K562 (cell line): ENCODE results near the gene COX11. TPM values are rescaled to one million over a fixed set of nuclear protein-coding genes. Genes with fewer than 3 reads are reported as not detected.

Source experiments
- ATAC-seq: fragments of 200-7000 bp; cut with Tn5 transposase; 3 replicates; pipeline ENCODE4 v1.9.1; 2020; ENCODE audit warnings: moderate library complexity
- BruUV-seq: library from RNA; stranded (reverse); fragments of 400-500 nt; replicated peaks from 2 replicates; lab custom pipeline; 2021; lab: Mats Ljungman, UMichigan
- CTCF ChIA-PET: fragments of 300-600 bp; formaldehyde crosslinking; extraction: SDS; loops from one replicate; lab custom pipeline; 2021; ENCODE audit warnings: low intra/inter-chr PET ratio; lab: Yijun Ruan, JAX
- POLR2A ChIA-PET: fragments of 300-600, 350-650 bp; sonication (Branson Sonifier 250); formaldehyde crosslinking; extraction: SDS; loops from one replicate; lab custom pipeline; 2021; ENCODE audit warnings: antibody characterized with exemption, inconsistent platforms; lab: Yijun Ruan, JAX
- DNase-seq, 4 experiments: peaks; one replicate each; pipeline versions ENCODE4 v3.0.0 to v3.0.0-alpha.2; 2011 to 2018; ENCODE audit warnings: low spot score in 3 of 4, mixed read lengths in 3 of 4; ENCODE audit errors: extremely low read depth in 1 of 4
- FAIRE-seq: peaks from 2 replicates; lab custom pipeline; 2011; peaks lifted over from hg19 to GRCh38; lab: Jason Lieb, UNC
- H2AFZ ChIP-seq: 2 replicates; pipeline ENCODE4 v1.6.0; 2011; ENCODE audit warnings: low read depth, low read length, control low read depth, inconsistent platforms
- H3K27ac ChIP-seq: fragments of 200-600 bp; 3 replicates; pipeline ENCODE4 v1.8.0; 2011; ENCODE audit warnings: low read depth, mild to moderate bottlenecking, control low read depth, inconsistent platforms, low read length, moderate library complexity, mixed read lengths; ENCODE audit errors: extremely low read depth
- H3K27me3 ChIP-seq, 2 experiments: fragments of 300-600 bp in 1 of 2; 2 replicates in 1 of 2; 3 replicates in 1 of 2; pipeline versions ENCODE4 v1.6.0 to v1.8.0; 2011; ENCODE audit warnings: inconsistent platforms in 2 of 2, low read length in 2 of 2, mild to moderate bottlenecking in 1 of 2, mixed read lengths in 1 of 2, moderate library complexity in 1 of 2; ENCODE audit not compliant: control insufficient read depth in 2 of 2, insufficient read depth in 2 of 2
- H3K36me3 ChIP-seq: fragments of 300-600 bp; 3 replicates; pipeline ENCODE4 v1.8.0; 2011; ENCODE audit warnings: mild to moderate bottlenecking, low read length, inconsistent platforms; ENCODE audit not compliant: control insufficient read depth, insufficient read depth
- H3K4me1 ChIP-seq, 2 experiments: fragments of 200-600 bp in 1 of 2; replicated peaks in 1 of 2; 2 replicates in 1 of 2; 3 replicates in 1 of 2; pipeline versions ENCODE4 v1.5.1 to v1.8.0; 2011; ENCODE audit warnings: inconsistent platforms in 2 of 2, low read length in 2 of 2, mild to moderate bottlenecking in 1 of 2, mixed read lengths in 1 of 2, moderate library complexity in 1 of 2; ENCODE audit not compliant: control insufficient read depth in 2 of 2, insufficient read depth in 2 of 2
- H3K4me2 ChIP-seq: 2 replicates; pipeline ENCODE4 v1.6.1; 2011; ENCODE audit warnings: low read length, control low read depth, inconsistent platforms, mixed read lengths; ENCODE audit not compliant: insufficient read depth
- H3K4me3 ChIP-seq: fragments of 200-600 bp; sonication (generic), shearing (Covaris generic); 2 replicates; pipeline ENCODE4 v1.5.1; 2016; ENCODE audit warnings: control low read depth, inconsistent platforms
- H3K79me2 ChIP-seq: fragments of 200-600 bp; 3 replicates; pipeline ENCODE4 v1.8.0; 2011; ENCODE audit warnings: low read length, inconsistent platforms; ENCODE audit not compliant: control insufficient read depth, insufficient read depth
- H3K9ac ChIP-seq, 2 experiments: 2 replicates each; pipeline versions ENCODE4 v1.6.0 to v1.6.1; 2011; ENCODE audit warnings: low read depth in 2 of 2, low read length in 2 of 2, control low read depth in 1 of 2, inconsistent platforms in 1 of 2, mild to moderate bottlenecking in 1 of 2, mixed read lengths in 1 of 2; ENCODE audit not compliant: insufficient read depth in 1 of 2
- H3K9me1 ChIP-seq: one replicate; pipeline ENCODE4 v1.6.0; 2011; ENCODE audit warnings: inconsistent platforms, mild to moderate bottlenecking, low read length, moderate library complexity; ENCODE audit not compliant: control insufficient read depth, insufficient read depth
- H3K9me3 ChIP-seq: replicated peaks from 2 replicates; pipeline ENCODE4 v1.5.1; 2011; ENCODE audit warnings: low read depth, low read length, inconsistent platforms; ENCODE audit not compliant: control insufficient read depth, insufficient read depth
- H4K20me1 ChIP-seq: replicated peaks from 2 replicates; pipeline ENCODE4 v1.6.1; 2011; ENCODE audit warnings: low read length, inconsistent platforms, mixed read lengths; ENCODE audit not compliant: control insufficient read depth, insufficient read depth
- MEIS2 ChIP-seq: fragments of 450-650 bp; IDR thresholded peaks from 2 replicates; pipeline ENCODE4 v1.6.1; 2014; ENCODE audit warnings: mild to moderate bottlenecking; ENCODE audit not compliant: partially characterized antibody
- PBX2 ChIP-seq, 2 experiments: IDR thresholded peaks in 1 of 2; conservative IDR thresholded peaks in 1 of 2; 2 replicates each; pipeline ENCODE4 v1.6.1; 2016; ENCODE audit warnings: low read depth in 2 of 2, mild to moderate bottlenecking in 1 of 2, missing compliant biosample characterization in 1 of 2, missing genetic modification characterization in 1 of 2, moderate library complexity in 1 of 2
- SREBF1 ChIP-seq: fragments of 150-350 bp; IDR thresholded peaks from 2 replicates; pipeline ENCODE4 v1.6.1; 2014; ENCODE audit warnings: antibody characterized with exemption, low read depth, low read length, borderline replicate concordance
- ZNF449 ChIP-seq: fragments of 250-450 bp; sonication (Bioruptor Pico); IDR thresholded peaks from 2 replicates; pipeline ENCODE4 v1.8.0; 2022; ENCODE audit warnings: moderate library complexity, mild to moderate bottlenecking, inconsistent platforms
- in situ Hi-C: fragments of 300-500 bp; cut with MboI; formaldehyde crosslinking; loops from 4 replicates; pipeline ENCODE4 v1.15.0; 2018; ENCODE audit warnings: inconsistent platforms, mixed read lengths
- intact Hi-C: fragments of 100-400 bp; cut with micrococcal nuclease; formaldehyde crosslinking; loops from 2 replicates; pipeline ENCODE4 v1.14.2; 2022
- polyA plus RNA-seq, 8 experiments: library from polyadenylated mRNA; depleted of rRNA in 4 of 8; stranded (reverse) in 5 of 8; unstranded in 3 of 8; fragments of >200 nt; fragmentation: Nextera tagmentation in 2 of 8; fragmentation: Illumina TruSeq in 1 of 8; extraction: Ambion mirVana in 2 of 8; extraction: Trizol in 1 of 8; gene quantifications; 2 replicates each; pipeline versions ENCODE4 v1.2.1 to v1.2.3, GENCODE V29; 2011 to 2014; ENCODE audit warnings: inconsistent platforms in 1 of 8, missing spikeins in 1 of 8
- total RNA-seq, 7 experiments: library from RNA; depleted of rRNA in 6 of 7; stranded (reverse); fragments of >200 nt in 6 of 7; fragmentation: Illumina TruSeq in 2 of 7; extraction: Trizol in 2 of 7; gene quantifications; 2 replicates each; pipeline versions ENCODE4 v1.2.1 to v1.2.3, GENCODE V29; 2011 to 2021; ENCODE audit warnings: low replicate concordance in 1 of 7

The COX11 gene
- total and polyA plus RNA-seq, 9 of the 15 experiments (the other 6 are each of a cell fraction or from before 2014, with no cell fraction given): 18.5 to 112 (median 30.7) TPM

GRCh38 chr17:54979657-54980056 lies 11.2 kb upstream of the COX11 start:
- Histone ChIP-seq H3K4me2 (no peak overlapping the region), H3K4me3 (no peak overlapping the region), H3K27ac (no peak overlapping the region), H3K9me1 (no peaks in the 10 kb centered on the region), H4K20me1 (no peaks in the 10 kb centered on the region), H3K27me3 (no peaks in the 10 kb centered on the region), H3K9me3 (no peaks in the 10 kb centered on the region), H2AFZ (no peak overlapping the region), H3K4me1 (peaks cover 0 to 2% of the 10 kb centered on the region in 2 experiments; a peak in 1 of 5 replicates), H3K36me3 (no peaks in the 10 kb centered on the region; the same call in 1 of the 3 replicates), H3K9ac (no peak overlapping the region)
- intact Hi-C loops: no loop called here
- no TSS peak for BruUV-seq
- no peak for FAIRE-seq
- POLR2A ChIA-PET: no interaction called here
- TF ChIP-seq MEIS2: peak; percentile 17
- no peak for TF ChIP-seq PBX2 (CRISPR knock-in tag; IDR thresholded peaks at IDR 0.05; ENCODE audit: low read depth)
- TF ChIP-seq PBX2 (tag; conservative IDR thresholded peaks at IDR 0.05; ENCODE audit: low read depth): peak; percentile 33; the same call in 1 of the 2 replicates
- TF ChIP-seq SREBF1: no peak
- no peak for TF ChIP-seq ZNF449
- TF ChIP-seq, all 486 proteins: peak for 2
- in situ Hi-C loops: no loop called here
- ATAC-seq (no peak), DNase-seq (no peak)
- peaks cover 67% of the 10 kb centered on the region for H3K79me2 ChIP-seq
- CTCF ChIA-PET: interaction anchor here (0.7 kb wide), 1 partner anchor 10 kb away, joined by 3 read pairs; no protein-coding TSS in a partner anchor
